Activated CD4-positive, alpha-beta T cell treated with anti-CD3 and anti-CD28 coated beads, Interleukin-2, amount 50 U/mL, for 48 hours (primary cell): ENCODE results near the gene GATAD1.

Experiments
- DNase-seq, 2 experiments: peaks; one replicate each; pipeline ENCODE4 v3.0.0-alpha.2; 2020

The GATAD1 gene

GRCh38 chr7:92485267-92485892 is 38.1 kb downstream of the GATAD1 start:
- DNase-seq: no peak

DNA sequence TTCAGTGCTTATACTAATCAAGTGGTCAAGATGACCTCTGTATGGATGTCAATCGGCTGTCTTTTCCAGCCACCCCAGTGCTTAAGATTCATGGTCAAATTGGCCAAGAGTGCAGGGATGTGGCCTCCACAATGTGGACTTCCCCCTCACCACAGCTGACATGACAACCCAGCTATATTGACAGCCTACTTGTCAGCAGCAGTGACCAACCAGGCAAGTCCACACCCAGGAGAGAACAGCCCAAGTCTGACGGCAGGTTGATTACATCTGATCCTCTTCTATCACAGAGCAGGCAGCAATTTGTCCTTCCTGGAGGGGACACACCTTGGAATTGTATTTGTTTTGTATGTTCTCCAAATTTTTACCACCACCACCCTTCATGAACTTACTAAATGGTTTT is 38.7 kb downstream of the GATAD1 start:
- DNase-seq: no peak

DNA sequence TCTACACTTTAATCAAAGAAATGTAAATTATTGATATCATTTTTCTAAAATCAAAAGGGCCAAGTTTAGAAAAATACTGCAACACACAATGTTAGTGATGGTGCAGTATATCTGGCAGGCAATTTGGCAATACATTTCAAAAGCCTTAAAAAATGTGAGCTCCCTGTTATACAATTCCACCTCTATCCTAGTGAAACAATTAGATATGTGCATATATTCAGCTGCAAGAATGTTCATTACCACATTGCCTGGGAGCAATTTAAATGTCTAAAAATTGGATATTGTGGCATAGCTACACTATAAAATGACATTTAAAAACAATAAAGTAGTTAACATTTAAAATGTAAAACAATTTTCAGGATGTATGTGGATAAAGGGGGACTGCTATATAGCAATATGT is 40.5 kb downstream of the GATAD1 start:
- DNase-seq: no peak

GRCh38 chr7:92489634-92490033 is 42.4 kb downstream of the GATAD1 start:
- DNase-seq: no peak

- no peak for DNase-seq
Observed at GRCh38 chr7:92496876-92497275, 49.6 kb downstream of the GATAD1 start.

DNA sequence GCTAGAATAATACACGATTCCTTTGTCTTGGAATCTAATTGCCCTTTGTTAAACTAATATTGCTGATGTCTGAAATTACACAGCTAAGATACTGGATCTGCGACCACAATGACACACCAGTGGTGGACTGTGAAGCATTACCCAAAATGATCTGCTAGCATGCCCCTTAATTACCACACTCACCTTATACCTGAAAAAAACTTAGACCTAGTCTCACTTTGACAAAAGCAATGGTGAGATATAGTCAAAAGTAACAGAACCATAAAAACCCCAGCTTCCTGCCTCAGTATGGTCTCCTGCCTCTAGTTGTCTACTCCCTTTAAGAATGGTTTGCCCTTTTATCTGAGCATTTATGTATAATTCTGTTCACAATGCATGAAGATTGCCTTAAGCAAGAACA is 51.3 kb downstream of the GATAD1 start:
- no peak for DNase-seq

- no peak for DNase-seq
Observed at GRCh38 chr7:92503767-92504166, 56.5 kb downstream of the GATAD1 start.

DNA sequence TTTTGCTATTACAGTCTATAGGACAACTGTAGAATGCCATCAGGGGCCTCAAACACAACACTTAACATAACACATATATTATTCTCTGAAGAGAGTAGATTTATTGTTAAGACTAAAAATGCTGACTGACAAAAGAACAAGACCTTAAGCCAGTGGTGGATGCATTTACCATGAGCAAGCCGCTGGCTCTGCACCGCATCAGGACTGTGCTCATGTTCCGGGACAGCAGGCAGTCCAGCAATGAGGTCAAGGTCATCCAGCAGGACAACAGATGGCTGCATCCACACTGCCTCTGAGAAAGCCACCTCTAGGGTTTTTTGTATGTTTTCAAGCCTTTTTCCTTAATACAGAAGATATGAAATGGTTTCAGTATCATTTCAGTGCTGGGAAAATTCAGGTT is 57.3 kb downstream of the GATAD1 start:
- no peak for DNase-seq

DNA sequence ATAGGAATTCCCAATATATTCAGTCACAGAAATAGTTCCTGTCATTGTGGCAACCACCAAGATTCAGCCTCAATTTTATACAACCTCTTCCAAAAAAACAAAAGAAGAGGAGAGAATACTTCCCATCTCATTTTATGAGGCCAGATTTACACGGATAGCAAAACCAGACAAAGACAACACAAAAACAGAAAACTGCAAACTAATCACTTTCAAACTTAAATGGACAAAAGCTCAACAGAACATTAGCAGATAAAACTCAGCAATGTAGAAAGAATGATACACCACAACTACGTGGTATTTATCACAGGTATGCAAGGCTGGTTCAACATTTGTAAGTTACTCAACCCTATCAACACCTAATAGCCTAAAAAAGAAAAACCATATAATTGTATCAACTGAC is 59.1 kb downstream of the GATAD1 start:
- no peak for DNase-seq

DNA sequence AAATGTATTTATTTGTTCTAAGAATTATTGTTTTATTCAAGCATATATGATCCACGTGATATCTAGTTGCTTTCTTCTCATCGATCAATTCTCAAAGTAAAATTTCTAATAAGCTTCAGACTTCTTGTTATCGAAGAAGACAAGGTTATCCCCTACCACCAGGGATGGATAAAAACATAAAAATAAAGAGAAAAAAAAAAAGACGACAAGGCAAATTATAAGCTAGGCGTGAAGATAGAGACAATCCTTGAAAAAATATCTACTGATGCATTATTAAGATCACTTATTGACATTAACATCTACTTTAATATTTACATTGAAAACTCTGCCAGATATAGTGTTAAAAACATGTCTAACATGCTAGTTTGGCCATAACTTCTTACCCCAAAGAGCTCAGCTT is 61.7 kb downstream of the GATAD1 start:
- no peak for DNase-seq
